HEK293T (cell line): ENCODE data around the gene OR1B1.

Source experiments
- CTCF ChIA-PET: fragments of 350-600 bp; formaldehyde crosslinking; extraction: SDS; loops from one replicate; lab custom pipeline; 2021; ENCODE audit warnings: antibody characterized with exemption, inconsistent platforms; lab: Yijun Ruan, JAX
- POLR2A ChIA-PET: fragments of 350-600 bp; formaldehyde crosslinking; extraction: SDS; loops from one replicate; lab custom pipeline; 2020; ENCODE audit warnings: antibody characterized with exemption, inconsistent platforms; lab: Yijun Ruan, JAX
- DNase-seq: peaks from one replicate; pipeline ENCODE4 v3.0.0; 2012; ENCODE audit warnings: mixed read lengths; ENCODE audit errors: extremely low spot score
- ARNT ChIP-seq: fragments of 450-650 bp; IDR thresholded peaks from 2 replicates; pipeline ENCODE4 v1.6.1; 2017; ENCODE audit warnings: mild to moderate bottlenecking
- BHLHE40 ChIP-seq: fragments of 450-650 bp; IDR thresholded peaks from 2 replicates; pipeline ENCODE4 v1.6.1; 2016; ENCODE audit warnings: mild to moderate bottlenecking, moderate library complexity, borderline replicate concordance
- CTBP1 ChIP-seq: fragments of 450-650 bp; IDR thresholded peaks from 2 replicates; pipeline ENCODE4 v1.6.1; 2016; ENCODE audit warnings: borderline replicate concordance
- ELF4 ChIP-seq: fragments of 450-650 bp; IDR thresholded peaks from 2 replicates; pipeline ENCODE4 v1.6.1; 2017; ENCODE audit warnings: antibody characterized with exemption
- FOXA1 ChIP-seq: fragments of 450-650 bp; IDR thresholded peaks from 2 replicates; pipeline ENCODE4 v1.6.1; 2016; ENCODE audit warnings: mild to moderate bottlenecking
- FOXK2 ChIP-seq: fragments of 450-650 bp; IDR thresholded peaks from 2 replicates; pipeline ENCODE4 v1.6.1; 2016; ENCODE audit warnings: mild to moderate bottlenecking
- FOXM1 ChIP-seq: fragments of 450-650 bp; IDR thresholded peaks from 2 replicates; pipeline ENCODE4 v1.6.1; 2017; ENCODE audit warnings: mild to moderate bottlenecking, borderline replicate concordance
- HDGF ChIP-seq: fragments of 450-650 bp; IDR thresholded peaks from 2 replicates; pipeline ENCODE4 v1.6.1; 2017; ENCODE audit warnings: antibody characterized with exemption, borderline replicate concordance
- L3MBTL2 ChIP-seq: fragments of 450-650 bp; conservative IDR thresholded peaks from 2 replicates; pipeline ENCODE4 v1.6.1; 2016; ENCODE audit warnings: mild to moderate bottlenecking
- LEF1 ChIP-seq: fragments of 450-650 bp; IDR thresholded peaks from 2 replicates; pipeline ENCODE4 v1.6.1; 2017; ENCODE audit warnings: mild to moderate bottlenecking, borderline replicate concordance
- NFRKB ChIP-seq: fragments of 450-650 bp; IDR thresholded peaks from 2 replicates; pipeline ENCODE4 v1.6.1; 2016; ENCODE audit warnings: mild to moderate bottlenecking, moderate library complexity
- SP1 ChIP-seq: fragments of 450-650 bp; IDR thresholded peaks from 2 replicates; pipeline ENCODE4 v1.6.1; 2017
- SUZ12 ChIP-seq: fragments of 450-650 bp; IDR thresholded peaks from 2 replicates; pipeline ENCODE4 v1.6.1; 2016; ENCODE audit warnings: mild to moderate bottlenecking
- TARDBP ChIP-seq: fragments of 450-650 bp; IDR thresholded peaks from 2 replicates; pipeline ENCODE4 v1.6.1; 2016
- ZNF384 ChIP-seq: fragments of 450-650 bp; IDR thresholded peaks from 2 replicates; pipeline ENCODE4 v1.6.1; 2016
- TF ChIP-seq, protein P1 (sequence below): fragments of 450-650 bp; IDR thresholded peaks from 2 replicates; pipeline ENCODE4 v1.6.1; 2016

The OR1B1 gene

DNA sequence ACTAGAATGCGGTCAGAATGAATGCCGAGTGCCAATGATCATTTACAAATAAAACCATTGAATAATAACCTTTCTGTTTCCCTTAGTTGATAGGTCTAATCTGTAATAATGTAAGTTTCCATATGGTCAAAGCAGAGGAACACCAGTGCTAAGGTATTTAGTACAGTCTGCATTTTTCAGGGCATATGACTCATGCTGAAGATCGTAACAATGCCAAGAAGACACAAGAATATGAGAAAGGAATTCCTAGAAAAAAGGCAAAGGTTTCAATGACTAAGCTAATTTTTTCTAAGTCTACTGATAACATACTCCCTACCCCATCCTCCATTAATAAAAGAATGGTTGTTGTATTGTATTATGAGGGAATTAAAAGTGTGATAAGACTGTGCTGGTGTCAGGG lies 77.1 kb downstream of the OR1B1 start:
- no peak for DNase-seq
- ChIA-PET CTCF (interaction anchor here (1.2 kb wide), 1 partner anchor 82 kb away, joined by 3 read pairs; no protein-coding TSS in a partner anchor), POLR2A (no interaction called here)
- TF ChIP-seq, protein P1, sequence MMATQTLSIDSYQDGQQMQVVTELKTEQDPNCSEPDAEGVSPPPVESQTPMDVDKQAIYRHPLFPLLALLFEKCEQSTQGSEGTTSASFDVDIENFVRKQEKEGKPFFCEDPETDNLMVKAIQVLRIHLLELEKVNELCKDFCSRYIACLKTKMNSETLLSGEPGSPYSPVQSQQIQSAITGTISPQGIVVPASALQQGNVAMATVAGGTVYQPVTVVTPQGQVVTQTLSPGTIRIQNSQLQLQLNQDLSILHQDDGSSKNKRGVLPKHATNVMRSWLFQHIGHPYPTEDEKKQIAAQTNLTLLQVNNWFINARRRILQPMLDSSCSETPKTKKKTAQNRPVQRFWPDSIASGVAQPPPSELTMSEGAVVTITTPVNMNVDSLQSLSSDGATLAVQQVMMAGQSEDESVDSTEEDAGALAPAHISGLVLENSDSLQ: no peak
- TF ChIP-seq ZNF384: no peak
- no peak for TF ChIP-seq L3MBTL2
- TF ChIP-seq ELF4: no peak
- no peak for TF ChIP-seq HDGF
- TF ChIP-seq FOXA1: no peak
- TF ChIP-seq SUZ12: no peak
- no peak for TF ChIP-seq LEF1
- no peak for TF ChIP-seq ARNT
- no peak for TF ChIP-seq NFRKB
- TF ChIP-seq FOXK2: no peak
- no peak for TF ChIP-seq CTBP1
- no peak for TF ChIP-seq TARDBP
- no peak for TF ChIP-seq SP1
- no peak for TF ChIP-seq BHLHE40
- TF ChIP-seq FOXM1: no peak

DNA sequence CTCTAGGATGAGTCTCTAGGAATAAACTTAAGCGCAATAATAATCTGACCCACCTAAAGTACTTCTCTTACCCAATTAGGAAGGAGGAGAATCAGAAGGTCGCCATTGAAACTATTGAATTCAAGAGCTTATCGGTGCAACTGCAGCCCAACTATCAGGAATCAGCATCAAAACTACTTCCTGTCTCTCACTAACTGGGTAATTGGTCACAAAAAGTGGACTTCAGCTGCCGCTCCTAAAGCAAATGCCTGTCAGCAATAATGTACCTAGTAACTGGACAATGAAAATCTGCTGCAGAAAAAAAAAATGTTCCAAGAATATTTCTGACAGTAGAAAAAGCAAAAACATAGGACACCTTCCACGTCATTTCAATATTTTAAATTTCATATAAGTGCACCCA lies 77.6 kb downstream of the OR1B1 start:
- POLR2A ChIA-PET: no interaction called here

More for the DNA sequence above, 77.6 kb downstream of the OR1B1 start:
- TF ChIP-seq L3MBTL2 (no peak), SP1 (no peak), ZNF384 (no peak), FOXA1 (no peak), TARDBP (no peak), FOXK2 (no peak), LEF1 (no peak), HDGF (no peak), BHLHE40 (no peak), SUZ12 (no peak), FOXM1 (no peak), ELF4 (no peak), NFRKB (no peak)
- TF ChIP-seq, protein P1: no peak
- no peak for DNase-seq
- CTCF ChIA-PET: interaction anchor here (1.2 kb wide), 1 partner anchor 81 kb away, joined by 3 read pairs; no protein-coding TSS in a partner anchor
